HepG2 (cell line): ENCODE results near the gene SURF6. TPM values are rescaled to one million over a fixed set of nuclear protein-coding genes. Genes with fewer than 3 reads are reported as not detected.
A peak's percentile ranks its signal among the peaks of the same experiment; 100 is the strongest.

Source experiments
- CREB1 ChIP-seq, 2 experiments: fragments of 450-650 bp in 1 of 2; IDR thresholded peaks; 2 replicates each; pipeline ENCODE4 v1.6.1; 2016 to 2017; ENCODE audit warnings: control low read depth in 1 of 2, mild to moderate bottlenecking in 1 of 2, missing compliant biosample characterization in 1 of 2, missing genetic modification characterization in 1 of 2
- FOXC1 ChIP-seq: sonication (generic); formaldehyde crosslinking; IDR thresholded peaks from 2 replicates; pipeline ENCODE4 v1.8.0; 2022; ENCODE audit warnings: mild to moderate bottlenecking, missing genetic modification reagents, borderline replicate concordance
- JUNB ChIP-seq: sonication (generic); formaldehyde crosslinking; IDR thresholded peaks from 2 replicates; pipeline ENCODE4 v1.8.0; 2022; ENCODE audit warnings: missing genetic modification reagents, mild to moderate bottlenecking, borderline replicate concordance
- MXD4 ChIP-seq: IDR thresholded peaks from 2 replicates; pipeline ENCODE4 v1.6.1; 2016; ENCODE audit warnings: mild to moderate bottlenecking, missing biosample characterization, missing genetic modification reagents
- ONECUT2 ChIP-seq: sonication (generic); formaldehyde crosslinking; IDR thresholded peaks from 2 replicates; pipeline ENCODE4 v1.4.0; 2020; ENCODE audit warnings: missing genetic modification reagents
- SATB2 ChIP-seq: sonication (generic); formaldehyde crosslinking; IDR thresholded peaks from 2 replicates; pipeline ENCODE4 v1.5.0; 2020; ENCODE audit warnings: missing genetic modification reagents
- SCMH1 ChIP-seq: sonication (generic); formaldehyde crosslinking; IDR thresholded peaks from 2 replicates; pipeline ENCODE4 v1.9.0; 2021; ENCODE audit warnings: missing genetic modification reagents, mild to moderate bottlenecking, borderline replicate concordance
- TAF15 ChIP-seq: fragments of 200-400 bp; formaldehyde crosslinking; IDR thresholded peaks from one replicate; pipeline ENCODE4 v1.6.1; 2018; ENCODE audit warnings: mild to moderate bottlenecking, low read depth, low read length; ENCODE audit not compliant: poor library complexity, severe bottlenecking
- YY1 ChIP-seq: IDR thresholded peaks from 2 replicates; pipeline ENCODE4 v1.6.1; 2011; ENCODE audit warnings: low read length, low read depth, moderate library complexity, mild to moderate bottlenecking; ENCODE audit not compliant: insufficient read depth, insufficient replicate concordance
- ZFP36L2 ChIP-seq: sonication (generic); formaldehyde crosslinking; IDR thresholded peaks from 2 replicates; pipeline ENCODE4 v1.4.0; 2020; ENCODE audit warnings: missing genetic modification reagents
- ZNF501 ChIP-seq: sonication (generic); formaldehyde crosslinking; IDR thresholded peaks from 2 replicates; pipeline ENCODE4 v1.5.1; 2020; ENCODE audit warnings: mild to moderate bottlenecking, moderate library complexity, missing genetic modification reagents
- ZNF530 ChIP-seq: sonication (generic); formaldehyde crosslinking; IDR thresholded peaks from 2 replicates; pipeline ENCODE4 v1.5.0; 2020; ENCODE audit warnings: low read depth, mild to moderate bottlenecking, missing genetic modification reagents
- ZNF788 ChIP-seq: sonication (generic); formaldehyde crosslinking; IDR thresholded peaks from 2 replicates; pipeline ENCODE4 v1.5.0; 2020; ENCODE audit warnings: mild to moderate bottlenecking, missing genetic modification reagents, borderline replicate concordance
- ZNF83 ChIP-seq: sonication (generic); formaldehyde crosslinking; IDR thresholded peaks from 2 replicates; pipeline ENCODE4 v1.4.0; 2020; ENCODE audit warnings: missing genetic modification reagents, mild to moderate bottlenecking, borderline replicate concordance
- ZSCAN12 ChIP-seq: sonication (generic); formaldehyde crosslinking; IDR thresholded peaks from 2 replicates; pipeline ENCODE4 v1.9.0; 2021; ENCODE audit warnings: mild to moderate bottlenecking, missing genetic modification reagents
- ZSCAN21 ChIP-seq: sonication (generic); formaldehyde crosslinking; IDR thresholded peaks from 2 replicates; pipeline ENCODE4 v1.8.0; 2022; ENCODE audit warnings: mild to moderate bottlenecking, missing genetic modification reagents, moderate library complexity, borderline replicate concordance
- polyA plus RNA-seq, 8 experiments: library from polyadenylated mRNA; depleted of rRNA in 3 of 8; stranded (reverse) in 7 of 8; unstranded in 1 of 8; fragments of >200 nt; fragmentation: Illumina TruSeq in 4 of 8; extraction: Trizol in 4 of 8; gene quantifications; 2 replicates each; pipeline versions ENCODE4 v1.2.1 to v1.2.3, GENCODE V29; 2011 to 2016; ENCODE audit warnings: low read depth in 4 of 8, missing spikeins in 1 of 8, mixed read lengths in 1 of 8; ENCODE audit not compliant: insufficient read depth in 1 of 8
- total RNA-seq, 5 experiments: library from RNA; depleted of rRNA; stranded (reverse); fragments of >200 nt; fragmentation: Illumina TruSeq; extraction: Trizol; gene quantifications; 2 replicates each; pipeline ENCODE4 v1.2.3, GENCODE V29; 2016; ENCODE audit warnings: low read depth in 1 of 5
- TF ChIP-seq, protein P1 (sequence below): sonication (generic); formaldehyde crosslinking; IDR thresholded peaks from 2 replicates; pipeline ENCODE4 v1.4.0; 2020; ENCODE audit warnings: missing genetic modification reagents
- TF ChIP-seq, protein P2 (sequence below): conservative IDR thresholded peaks from 2 replicates; pipeline ENCODE4 v1.6.1; 2018; ENCODE audit warnings: missing genetic modification reagents
- TF ChIP-seq, protein P3 (sequence below): sonication (generic); formaldehyde crosslinking; IDR thresholded peaks from 2 replicates; pipeline ENCODE4 v1.5.0; 2020; ENCODE audit warnings: missing genetic modification reagents
- TF ChIP-seq, protein P4 (sequence below): sonication (generic); formaldehyde crosslinking; IDR thresholded peaks from 2 replicates; pipeline ENCODE4 v1.5.0; 2020; ENCODE audit warnings: mild to moderate bottlenecking, missing genetic modification reagents, moderate library complexity
- TF ChIP-seq, protein P5 (sequence below): sonication (generic); formaldehyde crosslinking; IDR thresholded peaks from 2 replicates; pipeline ENCODE4 v1.5.0; 2020; ENCODE audit warnings: missing genetic modification reagents, mild to moderate bottlenecking, borderline replicate concordance

The SURF6 gene
- total and polyA plus RNA-seq, 2 of the 13 experiments (the other 11 are each of a cell fraction or from before 2014, with no cell fraction given), result 5.9 to 14.7 TPM

DNA sequence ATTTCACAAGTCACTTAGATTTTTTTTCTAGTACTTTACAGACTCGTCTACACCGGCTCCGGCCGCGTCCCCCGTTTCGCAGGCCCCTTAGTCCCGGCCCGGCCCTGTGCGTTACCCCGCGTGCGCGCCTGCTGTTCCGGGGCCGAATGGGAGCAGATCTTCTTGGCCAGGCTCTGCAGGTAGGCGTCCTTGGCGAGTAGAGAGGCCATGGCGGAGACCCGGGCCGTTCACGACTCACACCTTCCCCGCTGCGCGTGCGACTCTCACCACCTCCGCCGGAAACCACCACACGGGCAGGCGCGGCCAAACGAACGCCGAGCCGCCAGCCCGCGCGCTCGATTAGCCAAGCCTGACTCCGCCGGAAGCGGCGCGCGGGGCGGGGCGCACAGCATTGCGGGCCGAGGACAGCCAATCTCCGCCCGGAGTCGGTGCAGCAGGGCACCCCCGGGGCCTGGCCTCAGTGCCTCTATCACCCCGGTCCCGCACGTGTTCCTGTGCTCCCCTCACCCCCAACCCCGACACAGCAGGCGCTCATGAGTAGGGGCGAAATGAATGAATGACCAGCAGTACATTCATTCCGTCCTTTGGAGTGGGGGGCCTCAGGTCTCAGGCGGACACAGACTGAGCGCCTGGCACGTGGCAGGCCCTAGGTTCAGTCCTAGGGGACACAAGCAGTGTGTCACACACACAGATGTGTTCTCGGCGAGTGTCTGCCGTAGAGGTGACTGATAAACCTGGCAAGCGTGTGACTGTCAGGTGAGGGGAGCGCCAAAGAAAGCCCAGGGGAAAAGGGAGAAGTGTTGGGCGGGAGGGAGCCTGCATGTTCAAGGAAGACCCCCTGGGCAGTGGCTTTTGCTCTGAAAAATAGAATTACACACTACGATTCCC lies at the start of gene SURF6 (continued):
- TF ChIP-seq, protein P1, sequence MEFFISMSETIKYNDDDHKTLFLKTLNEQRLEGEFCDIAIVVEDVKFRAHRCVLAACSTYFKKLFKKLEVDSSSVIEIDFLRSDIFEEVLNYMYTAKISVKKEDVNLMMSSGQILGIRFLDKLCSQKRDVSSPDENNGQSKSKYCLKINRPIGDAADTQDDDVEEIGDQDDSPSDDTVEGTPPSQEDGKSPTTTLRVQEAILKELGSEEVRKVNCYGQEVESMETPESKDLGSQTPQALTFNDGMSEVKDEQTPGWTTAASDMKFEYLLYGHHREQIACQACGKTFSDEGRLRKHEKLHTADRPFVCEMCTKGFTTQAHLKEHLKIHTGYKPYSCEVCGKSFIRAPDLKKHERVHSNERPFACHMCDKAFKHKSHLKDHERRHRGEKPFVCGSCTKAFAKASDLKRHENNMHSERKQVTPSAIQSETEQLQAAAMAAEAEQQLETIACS (CRISPR knock-in tag), result peak; percentile 76
- TF ChIP-seq ZSCAN21 (CRISPR knock-in tag) (no peak; the same call in none of the 2 replicates), SATB2 (CRISPR knock-in tag) (no peak; the same call in 1 of the 2 replicates), ONECUT2 (CRISPR knock-in tag) (no peak), FOXC1 (CRISPR knock-in tag) (0 out of 2 replicates have a peak, but pooled peaks have one; percentile 88), JUNB (CRISPR knock-in tag) (0 out of 2 replicates have a peak, but pooled peaks have one; percentile 3), TAF15 (peak; percentile 69), ZSCAN12 (CRISPR knock-in tag) (peak; percentile 26; the same call in 1 of the 2 replicates), ZNF83 (CRISPR knock-in tag) (0 out of 2 replicates have a peak, but pooled peaks have one; percentile 26), YY1 (peak; percentile 92), ZNF501 (CRISPR knock-in tag) (peak; percentile 98), ZFP36L2 (CRISPR knock-in tag) (no peak; the same call in 1 of the 2 replicates), SCMH1 (CRISPR knock-in tag) (no peak), MXD4 (CRISPR knock-in tag) (peak; percentile 95), ZNF530 (CRISPR knock-in tag) (no peak), ZNF788 (CRISPR knock-in tag) (peak; percentile 96), CREB1 (IDR thresholded peaks at IDR 0.05) (peak; percentile 50), CREB1 (CRISPR knock-in tag; IDR thresholded peaks at IDR 0.05) (no peak)
- TF ChIP-seq, protein P2, sequence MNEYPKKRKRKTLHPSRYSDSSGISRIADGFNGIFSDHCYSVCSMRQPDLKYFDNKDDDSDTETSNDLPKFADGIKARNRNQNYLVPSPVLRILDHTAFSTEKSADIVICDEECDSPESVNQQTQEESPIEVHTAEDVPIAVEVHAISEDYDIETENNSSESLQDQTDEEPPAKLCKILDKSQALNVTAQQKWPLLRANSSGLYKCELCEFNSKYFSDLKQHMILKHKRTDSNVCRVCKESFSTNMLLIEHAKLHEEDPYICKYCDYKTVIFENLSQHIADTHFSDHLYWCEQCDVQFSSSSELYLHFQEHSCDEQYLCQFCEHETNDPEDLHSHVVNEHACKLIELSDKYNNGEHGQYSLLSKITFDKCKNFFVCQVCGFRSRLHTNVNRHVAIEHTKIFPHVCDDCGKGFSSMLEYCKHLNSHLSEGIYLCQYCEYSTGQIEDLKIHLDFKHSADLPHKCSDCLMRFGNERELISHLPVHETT (CRISPR knock-in tag), result peak; percentile 94
- TF ChIP-seq, protein P3, sequence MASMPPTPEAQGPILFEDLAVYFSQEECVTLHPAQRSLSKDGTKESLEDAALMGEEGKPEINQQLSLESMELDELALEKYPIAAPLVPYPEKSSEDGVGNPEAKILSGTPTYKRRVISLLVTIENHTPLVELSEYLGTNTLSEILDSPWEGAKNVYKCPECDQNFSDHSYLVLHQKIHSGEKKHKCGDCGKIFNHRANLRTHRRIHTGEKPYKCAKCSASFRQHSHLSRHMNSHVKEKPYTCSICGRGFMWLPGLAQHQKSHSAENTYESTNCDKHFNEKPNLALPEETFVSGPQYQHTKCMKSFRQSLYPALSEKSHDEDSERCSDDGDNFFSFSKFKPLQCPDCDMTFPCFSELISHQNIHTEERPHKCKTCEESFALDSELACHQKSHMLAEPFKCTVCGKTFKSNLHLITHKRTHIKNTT (CRISPR knock-in tag), result no peak
- TF ChIP-seq, protein P4, sequence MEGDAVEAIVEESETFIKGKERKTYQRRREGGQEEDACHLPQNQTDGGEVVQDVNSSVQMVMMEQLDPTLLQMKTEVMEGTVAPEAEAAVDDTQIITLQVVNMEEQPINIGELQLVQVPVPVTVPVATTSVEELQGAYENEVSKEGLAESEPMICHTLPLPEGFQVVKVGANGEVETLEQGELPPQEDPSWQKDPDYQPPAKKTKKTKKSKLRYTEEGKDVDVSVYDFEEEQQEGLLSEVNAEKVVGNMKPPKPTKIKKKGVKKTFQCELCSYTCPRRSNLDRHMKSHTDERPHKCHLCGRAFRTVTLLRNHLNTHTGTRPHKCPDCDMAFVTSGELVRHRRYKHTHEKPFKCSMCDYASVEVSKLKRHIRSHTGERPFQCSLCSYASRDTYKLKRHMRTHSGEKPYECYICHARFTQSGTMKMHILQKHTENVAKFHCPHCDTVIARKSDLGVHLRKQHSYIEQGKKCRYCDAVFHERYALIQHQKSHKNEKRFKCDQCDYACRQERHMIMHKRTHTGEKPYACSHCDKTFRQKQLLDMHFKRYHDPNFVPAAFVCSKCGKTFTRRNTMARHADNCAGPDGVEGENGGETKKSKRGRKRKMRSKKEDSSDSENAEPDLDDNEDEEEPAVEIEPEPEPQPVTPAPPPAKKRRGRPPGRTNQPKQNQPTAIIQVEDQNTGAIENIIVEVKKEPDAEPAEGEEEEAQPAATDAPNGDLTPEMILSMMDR, result peak; percentile 29
- TF ChIP-seq, protein P5, sequence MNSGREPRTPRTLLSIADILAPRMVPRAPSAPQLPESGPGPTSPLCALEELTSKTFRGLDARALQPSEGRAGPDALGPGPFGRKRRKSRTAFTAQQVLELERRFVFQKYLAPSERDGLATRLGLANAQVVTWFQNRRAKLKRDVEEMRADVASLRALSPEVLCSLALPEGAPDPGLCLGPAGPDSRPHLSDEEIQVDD (CRISPR knock-in tag), result peak; percentile 47; the same call in 1 of the 2 replicates
